Activated CD4-positive, CD25-positive, alpha-beta regulatory T cell treated with anti-CD3 and anti-CD28 coated beads, Interleukin-2, amount 50 U/mL, for 16 hours (primary cell): ENCODE results near the gene MT1M.
A peak's percentile ranks its signal among the peaks of the same experiment; 100 is the strongest.
"Not testable (repeated sequence)": the region's sequence is repeated elsewhere in the genome, so short reads cannot be mapped to it uniquely, and the experiment has no call there.

Experiments used
- DNase-seq: peaks from one replicate; pipeline ENCODE4 v3.0.0-alpha.2; 2020; ENCODE audit warnings: low read depth, low spot score

Gene MT1M

DNA sequence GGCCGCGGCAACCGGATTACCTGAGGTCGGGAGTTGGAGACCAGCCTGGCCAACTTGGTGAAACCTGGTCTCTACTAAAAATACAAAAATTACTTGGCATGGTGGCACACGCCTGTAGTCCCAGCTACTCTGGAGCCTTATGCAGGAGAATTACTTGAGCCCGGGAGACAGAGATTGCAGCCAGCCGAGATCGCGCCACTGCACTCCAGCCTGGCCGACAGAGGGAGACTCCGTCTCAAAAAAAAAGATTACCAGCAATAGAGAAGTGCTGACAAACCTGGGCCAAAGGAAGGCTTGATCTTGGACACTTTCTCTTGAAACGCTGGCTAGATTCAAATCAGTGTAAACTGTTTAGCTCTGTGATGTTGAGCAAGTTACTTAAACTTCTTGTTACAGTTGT lies 41.5 kb downstream of the MT1M start:
- DNase-seq = no peak

DNA sequence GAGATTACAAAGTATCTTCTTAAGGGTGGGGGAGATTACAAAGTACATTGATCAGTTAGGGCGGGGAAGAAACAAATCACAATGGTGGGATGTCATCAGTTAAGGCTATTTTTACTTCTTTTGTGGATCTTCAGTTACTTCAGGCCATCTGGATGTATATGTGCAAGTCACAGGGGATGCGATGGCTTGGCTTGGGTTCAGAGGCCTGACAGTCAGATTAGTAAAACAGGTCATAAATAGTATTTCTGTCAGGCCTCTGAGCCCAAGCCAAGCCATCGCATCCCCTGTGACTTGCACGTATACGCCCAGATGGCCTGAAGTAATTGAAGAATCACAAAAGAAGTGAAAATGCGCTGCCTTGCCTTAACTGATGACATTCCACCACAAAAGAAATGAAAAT lies 42.1 kb downstream of the MT1M start:
- DNase-seq = not testable (repeated sequence)

- DNase-seq = peak; percentile 16
Observed at GRCh38 chr16:56675685-56676210, 43.3 kb downstream of the MT1M start.

DNA sequence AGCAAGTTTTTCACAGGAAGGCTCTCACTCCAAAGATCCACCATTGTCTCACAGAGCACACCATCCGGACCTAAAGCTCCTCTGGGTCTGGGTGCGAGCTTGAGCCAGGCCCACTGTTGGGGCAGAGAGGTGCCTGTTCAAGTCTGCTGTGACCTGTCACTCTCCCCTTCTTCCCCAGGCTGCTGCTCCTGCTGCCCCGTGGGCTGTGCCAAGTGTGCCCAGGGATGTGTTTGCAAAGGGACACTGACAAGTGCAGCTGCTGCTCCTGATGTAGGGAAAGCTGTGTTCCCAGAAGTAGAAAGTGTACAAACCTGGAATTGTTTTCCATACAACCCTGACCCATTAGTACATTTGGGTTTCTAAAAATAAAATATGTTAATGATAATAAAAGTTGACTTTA lies 45.0 kb downstream of the MT1M start:
- DNase-seq = no peak

DNA sequence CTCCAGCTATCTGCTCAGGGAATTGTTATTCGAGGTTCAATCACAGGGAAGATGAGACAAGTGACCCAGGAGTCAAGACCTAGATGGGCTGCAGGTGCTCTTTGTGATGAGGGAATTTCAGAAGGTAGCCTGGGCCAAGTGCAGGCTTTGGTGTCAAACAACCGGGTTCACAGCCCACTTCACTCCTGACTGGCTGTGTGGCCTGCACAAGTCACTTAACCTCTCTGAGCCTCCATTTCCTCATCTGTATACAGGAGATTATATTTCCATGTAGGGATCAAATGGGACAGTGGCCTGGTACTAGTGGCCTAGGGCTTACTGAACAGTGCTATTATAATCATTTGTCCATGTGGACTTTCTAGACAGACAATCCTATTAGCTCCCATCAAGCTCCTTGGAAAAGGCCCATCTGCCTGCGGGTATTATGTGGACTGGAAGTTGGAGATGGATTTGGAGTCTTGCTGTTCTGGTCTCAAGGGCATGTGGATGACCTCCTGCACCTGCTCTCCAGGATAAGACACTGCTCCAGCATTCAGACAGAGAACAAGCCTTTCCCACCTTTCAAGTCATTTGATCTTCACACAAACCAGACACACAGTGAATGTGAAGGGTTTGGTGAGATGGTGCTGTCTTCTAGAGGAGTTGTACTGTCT lies 46.7 kb downstream of the MT1M start:
- DNase-seq = no peak

DNA sequence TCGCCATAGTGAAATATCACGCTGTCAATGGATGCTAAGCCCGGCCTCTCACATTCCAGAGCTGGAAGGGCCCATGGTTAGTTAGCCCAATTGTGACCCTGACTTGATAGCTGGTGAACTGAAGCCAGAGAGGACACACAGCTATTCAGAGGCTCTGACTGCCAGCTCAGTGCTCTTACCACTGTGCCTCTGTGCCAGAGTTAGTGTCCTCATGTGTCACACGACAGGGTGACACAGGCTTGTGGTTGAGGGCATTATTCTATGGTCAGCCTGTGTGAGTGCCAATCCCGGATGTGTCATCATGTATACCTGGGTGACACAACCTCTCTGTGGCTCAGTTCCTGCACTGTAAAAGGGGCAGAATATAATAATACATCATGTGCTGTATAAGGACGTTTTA lies 47.4 kb downstream of the MT1M start:
- no peak for DNase-seq

DNA sequence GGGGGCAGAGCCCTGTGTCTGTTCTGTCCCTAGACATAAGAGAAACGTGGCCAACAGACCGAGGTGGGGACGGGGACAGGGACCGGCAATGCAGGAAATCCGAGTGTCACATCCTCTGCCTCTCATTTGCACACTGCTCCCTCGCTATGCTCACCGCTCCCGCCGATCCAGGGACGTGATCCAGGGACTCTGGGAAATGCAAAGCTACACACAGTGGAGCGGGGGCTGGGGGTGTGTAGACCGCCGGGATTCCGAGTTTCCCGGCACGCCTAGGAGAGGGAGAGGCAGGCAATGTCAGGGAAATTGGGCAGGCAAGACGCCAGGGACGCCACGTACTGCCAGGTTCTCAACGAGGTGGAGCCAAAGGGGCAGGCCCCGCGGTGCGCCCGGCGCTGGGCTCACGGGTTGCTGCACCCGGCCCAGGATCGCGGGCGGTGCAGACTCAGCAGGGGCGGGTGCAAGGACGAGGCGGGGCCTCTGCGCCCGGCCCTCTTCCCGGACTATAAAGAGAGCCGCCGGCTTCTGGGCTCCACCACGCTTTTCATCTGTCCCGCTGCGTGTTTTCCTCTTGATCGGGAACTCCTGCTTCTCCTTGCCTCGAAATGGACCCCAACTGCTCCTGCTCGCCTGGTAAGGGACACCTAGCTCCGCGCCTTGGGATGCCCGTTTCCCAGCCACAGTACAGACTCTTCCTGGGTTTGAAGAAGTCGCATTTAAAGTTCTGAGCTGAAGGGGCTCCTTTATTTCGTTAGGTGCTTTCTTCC lies 49.7 kb downstream of the MT1M start, which contains the start of gene MT1X:
MT1X (plus strand) TSS at position 532 of the 764 bp plus-strand sequence; CDS start at position 603, 71 bp downstream.
- DNase-seq = peak; percentile 74

DNA sequence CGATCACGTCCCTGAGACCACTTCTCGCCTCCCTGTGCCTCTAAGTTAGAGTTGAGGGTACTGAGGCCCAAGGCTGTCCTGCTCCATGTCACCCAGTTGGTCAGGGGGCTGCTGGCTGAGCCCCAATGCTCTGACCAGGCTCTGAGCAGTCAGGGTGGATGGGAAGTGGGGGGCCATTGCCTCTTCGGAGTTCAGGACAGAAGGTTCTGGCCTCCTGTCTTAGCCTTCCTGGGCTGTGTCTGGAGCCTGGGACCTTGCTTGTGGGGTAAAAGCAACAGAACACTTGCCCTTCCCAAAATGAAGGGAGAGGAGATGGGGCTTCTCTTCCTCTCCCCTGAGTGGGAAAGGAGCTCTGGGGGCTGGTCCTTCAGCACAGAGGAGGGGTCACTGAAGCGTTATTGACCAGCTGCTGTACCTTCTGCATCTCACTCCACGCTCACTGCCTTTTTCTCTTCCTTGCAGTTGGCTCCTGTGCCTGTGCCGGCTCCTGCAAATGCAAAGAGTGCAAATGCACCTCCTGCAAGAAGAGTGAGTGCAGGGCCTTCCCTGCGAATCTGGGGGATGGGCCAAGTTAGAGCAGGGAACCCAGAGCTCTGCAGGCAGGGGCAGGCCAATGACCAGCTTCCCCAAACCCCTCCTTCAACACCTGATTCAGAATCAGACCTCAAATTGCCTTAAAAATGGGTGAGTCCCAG lies 50.4 kb downstream of the MT1M start:
- no peak for DNase-seq
